ENCODE measurements around the gene TNIK. TPM values are rescaled to one million over a fixed set of nuclear protein-coding genes. Genes with fewer than 3 reads are reported as not detected.
A peak's percentile ranks its signal among the peaks of the same experiment; 100 is the strongest.

Gene TNIK
- total RNA-seq, 1 donor from 2014 or later, result 9.3 TPM

DNA sequence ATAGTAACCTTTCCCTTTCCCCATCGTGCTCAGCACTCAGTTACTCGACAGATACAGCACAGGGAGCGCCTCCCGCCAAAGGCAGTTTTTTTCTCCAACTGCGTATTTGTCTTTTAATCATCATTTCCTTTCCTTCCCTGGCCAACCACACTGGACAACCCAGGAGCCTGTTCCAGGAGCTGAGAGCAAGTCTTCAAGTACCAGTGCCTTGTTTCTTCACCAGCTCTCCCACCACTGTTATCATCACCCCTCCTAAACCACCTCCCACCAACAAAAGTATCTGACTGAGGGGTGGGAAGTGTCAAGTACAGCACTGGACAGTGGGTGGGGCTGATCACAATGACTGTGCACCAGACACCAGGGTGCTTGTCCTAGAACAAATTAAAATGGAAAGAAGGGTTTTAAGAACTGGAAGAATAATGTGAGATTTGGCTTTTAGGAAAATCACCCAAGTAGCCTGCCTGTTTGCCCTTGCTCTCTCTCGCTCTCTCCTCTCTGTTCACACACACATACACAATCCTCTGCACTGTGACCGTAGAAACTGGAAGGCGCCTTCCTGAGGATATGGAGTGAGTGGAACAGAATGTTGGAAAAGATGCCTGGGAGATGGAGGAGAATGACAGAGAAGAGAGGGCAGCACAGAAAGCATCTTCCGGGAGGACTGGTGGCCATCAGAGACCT is 126.3 kb downstream of the TNIK start:
- Mint-ChIP-seq H3K27me3 (ENCODE audit: low read depth) (no peaks in the 10 kb centered on the region), H3K36me3 (no peaks in the 10 kb centered on the region), H3K4me1 (peaks cover 13% of the 10 kb centered on the region), H3K9me3 (peaks cover 9% of the 10 kb centered on the region), H3K27ac (no peak overlapping the region), H3K4me3 (no peak overlapping the region)
- no peak for DNase-seq (ENCODE audit: low spot score in 2 of 2, unreplicated experiment in 2 of 2)
- TF ChIP-seq, protein P1, sequence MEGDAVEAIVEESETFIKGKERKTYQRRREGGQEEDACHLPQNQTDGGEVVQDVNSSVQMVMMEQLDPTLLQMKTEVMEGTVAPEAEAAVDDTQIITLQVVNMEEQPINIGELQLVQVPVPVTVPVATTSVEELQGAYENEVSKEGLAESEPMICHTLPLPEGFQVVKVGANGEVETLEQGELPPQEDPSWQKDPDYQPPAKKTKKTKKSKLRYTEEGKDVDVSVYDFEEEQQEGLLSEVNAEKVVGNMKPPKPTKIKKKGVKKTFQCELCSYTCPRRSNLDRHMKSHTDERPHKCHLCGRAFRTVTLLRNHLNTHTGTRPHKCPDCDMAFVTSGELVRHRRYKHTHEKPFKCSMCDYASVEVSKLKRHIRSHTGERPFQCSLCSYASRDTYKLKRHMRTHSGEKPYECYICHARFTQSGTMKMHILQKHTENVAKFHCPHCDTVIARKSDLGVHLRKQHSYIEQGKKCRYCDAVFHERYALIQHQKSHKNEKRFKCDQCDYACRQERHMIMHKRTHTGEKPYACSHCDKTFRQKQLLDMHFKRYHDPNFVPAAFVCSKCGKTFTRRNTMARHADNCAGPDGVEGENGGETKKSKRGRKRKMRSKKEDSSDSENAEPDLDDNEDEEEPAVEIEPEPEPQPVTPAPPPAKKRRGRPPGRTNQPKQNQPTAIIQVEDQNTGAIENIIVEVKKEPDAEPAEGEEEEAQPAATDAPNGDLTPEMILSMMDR (IDR thresholded peaks at IDR 0.05; ENCODE audit: unreplicated experiment), result no peak

DNA sequence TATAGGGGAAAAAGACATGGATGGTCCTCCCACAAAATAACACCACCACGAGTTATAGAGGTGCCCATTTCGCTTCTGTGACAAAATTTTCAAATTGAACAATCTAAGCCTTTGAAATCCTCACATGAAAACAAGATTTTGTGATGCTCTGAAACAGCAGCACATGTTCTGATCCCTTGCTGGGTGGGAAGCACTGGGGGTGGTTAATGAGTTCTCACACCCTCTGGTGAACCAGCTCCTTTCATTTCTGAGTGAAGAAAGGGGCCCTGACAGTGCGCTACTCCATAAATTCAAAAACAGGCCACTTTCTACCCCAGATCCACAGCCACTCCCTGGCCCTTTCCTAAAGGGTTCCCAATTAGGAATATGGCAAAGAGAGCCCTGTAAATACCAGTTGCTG is 129.3 kb downstream of the TNIK start:
- H3K27me3 Mint-ChIP-seq (ENCODE audit: low read depth), result no peaks in the 10 kb centered on the region
- H3K9me3 Mint-ChIP-seq, result peaks cover 6% of the 10 kb centered on the region
- no peak overlapping the region for H3K27ac Mint-ChIP-seq
- DNase-seq (ENCODE audit: low spot score in 2 of 2, unreplicated experiment in 2 of 2), result no peak
- H3K4me1 Mint-ChIP-seq, result peaks cover 18% of the 10 kb centered on the region
- H3K36me3 Mint-ChIP-seq, result no peaks in the 10 kb centered on the region
- TF ChIP-seq, protein P1 (IDR thresholded peaks at IDR 0.05; ENCODE audit: unreplicated experiment), result no peak
- H3K4me3 Mint-ChIP-seq, result no peak overlapping the region

DNA sequence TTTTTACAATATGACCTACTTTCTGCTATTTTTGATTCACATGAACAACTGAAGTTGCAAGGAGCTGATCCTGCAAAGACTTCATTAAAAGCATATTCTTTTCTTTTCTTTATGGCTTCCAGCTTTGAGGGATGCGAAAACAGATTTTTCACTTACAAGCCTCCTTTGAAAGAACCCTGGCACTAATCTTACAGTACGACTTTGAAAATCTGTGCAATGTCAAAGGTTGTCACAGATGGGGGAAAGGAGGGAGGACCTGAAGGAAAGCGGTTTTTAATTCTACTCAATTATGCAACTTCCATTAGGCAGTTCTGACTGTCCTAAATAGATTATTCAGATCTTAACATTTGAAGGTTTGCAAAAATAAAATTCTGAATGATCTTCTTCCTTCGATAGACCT is 130.5 kb downstream of the TNIK start:
- Mint-ChIP-seq H3K4me1 (peaks cover 18% of the 10 kb centered on the region), H3K4me3 (no peak overlapping the region), H3K27ac (peak overlapping the region; percentile 12), H3K9me3 (no peaks in the 10 kb centered on the region), H3K36me3 (no peaks in the 10 kb centered on the region), H3K27me3 (ENCODE audit: low read depth) (no peaks in the 10 kb centered on the region)
- TF ChIP-seq, protein P1 (IDR thresholded peaks at IDR 0.05; ENCODE audit: unreplicated experiment), result no peak
- no peak for DNase-seq (ENCODE audit: low spot score in 2 of 2, unreplicated experiment in 2 of 2)

DNA sequence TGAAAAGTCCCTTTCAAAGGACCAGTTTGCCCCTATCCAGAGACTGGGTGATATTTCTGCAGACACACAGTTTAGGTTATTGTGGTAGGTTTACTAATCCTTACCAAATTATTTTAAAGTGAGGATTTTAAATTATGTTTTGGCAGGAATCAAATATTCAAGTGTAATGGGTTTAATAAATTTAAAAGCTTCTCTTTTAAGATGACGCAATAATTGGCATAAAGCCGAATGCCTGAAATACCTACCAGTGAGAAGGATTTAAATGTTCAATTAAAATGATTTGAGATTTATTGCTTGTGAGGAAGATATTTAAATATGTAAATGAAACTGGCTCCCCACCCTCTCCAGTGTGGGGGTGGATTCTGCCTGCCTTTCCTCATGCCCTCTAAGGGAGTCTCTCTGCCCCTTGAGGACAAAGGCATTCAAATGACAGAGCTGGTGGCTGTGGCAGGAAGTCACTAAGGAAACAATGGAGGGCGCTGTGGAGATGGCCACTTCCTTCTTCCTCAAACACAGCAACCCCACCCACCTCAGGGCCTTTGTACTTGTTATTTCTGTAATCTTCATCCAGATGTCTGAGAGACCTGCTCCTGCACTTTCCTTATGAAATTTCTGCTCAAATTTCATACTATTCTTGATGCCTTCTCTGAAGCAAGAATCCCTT is 131.7 kb downstream of the TNIK start:
- Mint-ChIP-seq H3K36me3 (no peaks in the 10 kb centered on the region), H3K27me3 (ENCODE audit: low read depth) (no peaks in the 10 kb centered on the region), H3K4me3 (no peak overlapping the region), H3K4me1 (peaks cover 18% of the 10 kb centered on the region), H3K9me3 (peaks cover 4% of the 10 kb centered on the region), H3K27ac (no peak overlapping the region)
- DNase-seq (ENCODE audit: low spot score in 2 of 2, unreplicated experiment in 2 of 2), result no peak
- TF ChIP-seq, protein P1 (IDR thresholded peaks at IDR 0.05; ENCODE audit: unreplicated experiment), result no peak

DNA sequence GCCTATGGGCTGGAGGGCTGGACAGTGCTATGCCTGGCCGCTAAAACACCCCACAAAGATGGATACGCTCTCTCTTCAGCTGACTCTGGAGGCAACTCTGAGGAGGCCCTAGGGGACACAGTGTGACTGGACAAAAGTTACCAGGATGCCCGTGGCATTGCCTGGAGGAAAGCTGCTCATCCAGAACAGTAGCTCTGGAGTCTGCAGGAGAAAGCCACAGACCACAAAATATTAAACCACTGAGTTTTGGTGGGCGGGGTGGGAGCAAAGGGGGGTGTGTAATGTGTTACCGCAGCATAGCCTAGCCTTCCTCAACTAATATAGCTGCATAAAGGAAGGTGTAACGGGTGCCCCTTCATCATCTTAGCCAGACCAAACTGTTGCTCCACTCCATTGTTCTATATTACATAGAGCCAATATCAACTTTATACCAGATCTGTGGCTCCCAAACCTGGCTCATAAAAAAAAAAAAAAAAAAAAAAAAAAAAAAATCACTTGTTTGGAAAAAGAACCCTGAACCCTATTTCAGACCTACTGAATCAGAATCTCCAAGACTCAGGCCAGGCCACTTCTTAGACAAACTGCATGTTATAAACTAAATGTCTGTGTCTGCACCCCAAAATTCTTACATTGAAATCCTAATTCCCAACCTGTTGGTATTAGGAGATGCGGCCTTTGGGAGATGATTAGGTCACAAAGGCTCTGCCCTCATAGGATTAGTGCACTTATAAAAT is 132.6 kb downstream of the TNIK start:
- Mint-ChIP-seq H3K27ac (no peak overlapping the region), H3K27me3 (ENCODE audit: low read depth) (no peaks in the 10 kb centered on the region), H3K4me1 (peaks cover 18% of the 10 kb centered on the region), H3K9me3 (peaks cover 4% of the 10 kb centered on the region), H3K36me3 (no peaks in the 10 kb centered on the region), H3K4me3 (no peak overlapping the region)
- TF ChIP-seq, protein P1 (IDR thresholded peaks at IDR 0.05; ENCODE audit: unreplicated experiment), result no peak
- no peak for DNase-seq (ENCODE audit: low spot score in 2 of 2, unreplicated experiment in 2 of 2)

Data from mesothelial cell of epicardium (in vitro differentiated cells).